Measurements from ENCODE around the gene UMAD1.

DNA sequence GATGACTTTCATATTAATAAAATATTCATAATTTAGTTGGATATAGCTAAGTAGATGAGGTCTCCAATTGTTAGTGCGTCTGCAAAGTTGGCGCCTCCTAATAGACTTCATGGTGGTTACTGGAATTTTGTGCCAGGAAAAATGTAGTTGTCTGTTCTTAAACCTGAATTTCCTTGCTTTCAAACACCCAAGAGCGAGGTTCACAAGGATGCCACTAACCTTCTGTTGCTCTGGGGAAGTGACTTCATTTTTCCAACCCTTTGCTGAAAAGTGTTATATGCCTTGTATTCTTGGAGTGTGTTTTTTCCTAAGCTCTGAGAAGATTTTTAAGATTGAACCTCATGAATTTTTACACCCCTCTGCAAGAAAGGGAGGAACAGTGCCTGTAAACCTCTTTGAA, 229.1 kb downstream of the UMAD1 start:
- TF ChIP-seq, protein P1, sequence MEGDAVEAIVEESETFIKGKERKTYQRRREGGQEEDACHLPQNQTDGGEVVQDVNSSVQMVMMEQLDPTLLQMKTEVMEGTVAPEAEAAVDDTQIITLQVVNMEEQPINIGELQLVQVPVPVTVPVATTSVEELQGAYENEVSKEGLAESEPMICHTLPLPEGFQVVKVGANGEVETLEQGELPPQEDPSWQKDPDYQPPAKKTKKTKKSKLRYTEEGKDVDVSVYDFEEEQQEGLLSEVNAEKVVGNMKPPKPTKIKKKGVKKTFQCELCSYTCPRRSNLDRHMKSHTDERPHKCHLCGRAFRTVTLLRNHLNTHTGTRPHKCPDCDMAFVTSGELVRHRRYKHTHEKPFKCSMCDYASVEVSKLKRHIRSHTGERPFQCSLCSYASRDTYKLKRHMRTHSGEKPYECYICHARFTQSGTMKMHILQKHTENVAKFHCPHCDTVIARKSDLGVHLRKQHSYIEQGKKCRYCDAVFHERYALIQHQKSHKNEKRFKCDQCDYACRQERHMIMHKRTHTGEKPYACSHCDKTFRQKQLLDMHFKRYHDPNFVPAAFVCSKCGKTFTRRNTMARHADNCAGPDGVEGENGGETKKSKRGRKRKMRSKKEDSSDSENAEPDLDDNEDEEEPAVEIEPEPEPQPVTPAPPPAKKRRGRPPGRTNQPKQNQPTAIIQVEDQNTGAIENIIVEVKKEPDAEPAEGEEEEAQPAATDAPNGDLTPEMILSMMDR (IDR thresholded peaks at IDR 0.05), result no peak
- no peak for TF ChIP-seq POLR2A (IDR thresholded peaks at IDR 0.05)

Data from heart left ventricle (tissue), 13 donors.